NCI-H1436 treated with DMSO at 0.1 percent for 48 hours (cell line): Measurements from ENCODE around the gene TNS4.

Source experiments
- DNase-seq: peaks from one replicate; lab custom pipeline; 2025; lab: John Stamatoyannopoulos, UW

The TNS4 gene

GRCh38 chr17:40456396-40456951 is 44.9 kb downstream of the TNS4 start:
- no peak for DNase-seq

DNA sequence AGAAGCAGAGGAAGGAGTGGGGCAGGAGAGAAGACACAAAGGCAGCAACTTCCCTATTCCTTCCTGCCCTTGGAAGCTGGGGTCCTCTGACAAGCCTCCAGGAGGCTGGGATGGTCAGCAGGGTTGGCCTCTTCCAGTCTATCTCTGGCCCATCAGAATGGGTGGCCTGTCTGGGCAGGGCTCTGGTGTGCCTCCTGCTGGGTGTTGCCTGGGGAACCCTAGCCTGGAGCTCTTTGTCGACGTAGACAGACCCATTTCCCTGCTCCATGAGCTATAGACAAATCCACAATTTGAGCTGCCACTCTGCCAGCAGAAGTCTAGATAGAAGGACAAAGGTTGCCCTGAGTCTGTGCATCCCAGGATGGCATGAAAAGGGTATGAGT is 46.8 kb downstream of the TNS4 start:
- no peak for DNase-seq

DNA sequence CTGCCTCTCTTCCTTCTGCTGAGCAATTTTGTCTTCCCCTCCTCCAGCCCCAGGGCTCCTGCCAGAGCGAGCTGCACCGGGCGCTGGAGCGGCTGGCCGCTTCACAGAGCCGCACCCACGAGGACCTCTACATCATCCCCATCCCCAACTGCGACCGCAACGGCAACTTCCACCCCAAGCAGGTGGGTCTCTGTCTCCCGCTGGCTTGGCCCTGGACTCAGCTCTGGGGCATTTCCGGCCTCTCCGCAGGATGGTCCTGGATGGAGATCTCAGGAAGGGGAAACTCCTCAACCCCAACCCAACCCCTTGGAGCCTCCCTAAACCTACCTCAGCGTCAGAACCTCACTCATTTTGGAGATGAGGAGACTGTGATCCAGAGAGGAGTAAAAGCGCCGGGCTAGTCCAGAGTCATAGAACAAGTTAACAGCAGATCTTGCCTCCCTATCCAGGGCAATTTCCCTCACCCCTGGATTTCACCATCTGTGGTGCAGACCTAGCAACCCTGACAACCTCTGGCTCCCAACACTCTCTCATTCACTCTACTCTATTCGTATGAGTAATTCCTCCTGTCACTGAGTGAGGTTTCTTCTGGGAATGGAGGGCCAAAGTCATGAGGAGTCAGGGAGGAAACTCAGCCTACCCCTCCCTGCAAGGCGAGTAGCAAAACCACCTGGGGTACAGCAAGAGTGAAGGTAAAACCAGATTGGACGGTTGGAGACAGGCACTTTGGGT is 47.4 kb downstream of the TNS4 start:
- DNase-seq, result no peak

GRCh38 chr17:40452921-40453378 is 48.5 kb downstream of the TNS4 start:
- DNase-seq, result no peak

DNA sequence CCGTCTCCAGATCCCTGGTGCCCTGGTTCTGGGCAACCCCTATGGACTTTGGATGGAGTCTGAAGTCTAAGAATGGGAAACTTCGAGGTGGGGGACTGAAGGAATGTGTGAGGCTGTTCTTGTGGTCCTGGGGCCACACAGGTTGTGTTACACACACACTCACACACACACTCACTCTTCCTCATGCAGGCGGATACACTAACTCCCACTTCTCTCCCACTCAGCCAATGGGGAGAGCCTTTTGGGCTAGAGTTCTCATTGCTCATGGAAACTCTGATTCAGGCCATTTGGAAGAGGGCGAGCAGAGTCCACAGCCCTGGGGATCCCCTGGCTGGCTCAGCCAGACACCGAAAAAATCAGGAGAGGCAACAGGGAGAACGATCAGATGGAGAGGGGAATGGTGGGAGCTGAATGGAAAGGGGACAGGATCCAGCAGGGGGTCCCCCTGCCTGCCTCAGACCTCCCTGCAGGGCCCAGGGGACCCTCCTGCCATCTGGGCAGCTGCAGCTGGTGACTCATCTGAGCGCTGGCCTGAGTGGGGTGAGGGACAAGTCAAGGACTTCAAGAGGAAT is 49.1 kb downstream of the TNS4 start:
- DNase-seq, result no peak

- no peak for DNase-seq
These were observed 50.0 kb downstream of the TNS4 start for GRCh38 chr17:40451420-40451819.

GRCh38 chr17:40450175-40450574 is 51.2 kb downstream of the TNS4 start:
- no peak for DNase-seq

- DNase-seq, result no peak
These were observed 52.7 kb downstream of the TNS4 start for GRCh38 chr17:40448639-40449261.

GRCh38 chr17:40448213-40448638 is 53.2 kb downstream of the TNS4 start:
- no peak for DNase-seq

- DNase-seq, result no peak
These were observed 53.6 kb downstream of the TNS4 start for GRCh38 chr17:40447806-40448205.

DNA sequence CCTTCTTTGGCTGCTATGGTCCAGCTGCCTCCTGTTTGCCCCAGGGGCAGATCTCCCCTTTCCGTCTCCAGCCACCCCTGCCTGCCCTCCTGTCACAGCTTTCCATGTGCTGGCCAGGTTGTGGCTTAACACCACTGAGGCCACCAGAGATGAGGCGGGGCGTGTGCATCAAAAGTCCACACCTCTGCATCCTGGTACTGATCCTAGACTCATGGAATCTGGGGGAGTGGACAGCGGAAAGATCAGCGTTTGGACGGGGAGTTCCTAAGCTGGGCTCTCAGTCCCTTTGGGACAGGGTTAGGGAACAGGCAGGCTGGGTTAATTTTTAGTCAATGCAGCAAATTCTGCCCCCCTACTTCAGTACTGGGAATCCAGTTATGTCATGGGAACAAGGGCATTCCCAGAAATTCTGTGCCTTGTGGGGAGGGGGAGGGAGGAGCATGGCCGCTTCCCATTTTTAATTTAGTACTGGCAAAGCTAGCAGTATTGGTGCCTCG is 54.2 kb downstream of the TNS4 start:
- DNase-seq, result no peak

DNA sequence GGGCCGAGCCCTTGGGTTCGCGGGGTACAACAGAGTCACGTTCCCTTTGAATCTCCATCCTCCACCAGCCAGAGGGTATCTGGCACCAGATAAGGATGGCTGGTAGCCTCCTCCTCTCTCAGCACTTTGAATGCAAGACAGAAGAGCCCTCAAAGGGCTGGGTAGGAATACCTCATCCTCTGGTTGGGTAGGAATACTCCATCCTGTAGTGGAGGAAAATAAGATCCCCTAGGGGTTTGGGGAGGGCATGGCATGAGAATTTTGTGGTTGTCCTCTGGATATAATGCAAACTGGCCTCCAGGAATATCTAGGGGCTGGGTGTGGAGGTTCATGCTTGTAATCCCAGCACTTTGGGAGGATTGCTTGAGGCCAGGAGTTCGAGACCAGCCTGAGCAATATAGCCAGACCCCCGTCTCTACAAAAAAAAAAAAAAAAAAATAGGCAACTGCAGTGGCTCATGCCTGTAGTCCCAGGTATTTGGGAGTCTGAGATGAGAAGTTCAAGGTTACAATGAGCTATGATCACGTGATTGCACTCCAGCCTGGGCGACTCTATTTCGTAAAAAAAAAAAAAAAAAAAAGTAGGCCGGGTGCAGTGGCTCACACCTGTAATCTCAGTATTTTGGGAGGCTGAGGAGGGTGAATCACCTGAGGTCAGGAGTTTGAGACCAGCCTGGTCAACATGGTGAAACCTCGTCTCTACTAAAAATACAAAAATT is 55.5 kb downstream of the TNS4 start:
- no peak for DNase-seq

DNA sequence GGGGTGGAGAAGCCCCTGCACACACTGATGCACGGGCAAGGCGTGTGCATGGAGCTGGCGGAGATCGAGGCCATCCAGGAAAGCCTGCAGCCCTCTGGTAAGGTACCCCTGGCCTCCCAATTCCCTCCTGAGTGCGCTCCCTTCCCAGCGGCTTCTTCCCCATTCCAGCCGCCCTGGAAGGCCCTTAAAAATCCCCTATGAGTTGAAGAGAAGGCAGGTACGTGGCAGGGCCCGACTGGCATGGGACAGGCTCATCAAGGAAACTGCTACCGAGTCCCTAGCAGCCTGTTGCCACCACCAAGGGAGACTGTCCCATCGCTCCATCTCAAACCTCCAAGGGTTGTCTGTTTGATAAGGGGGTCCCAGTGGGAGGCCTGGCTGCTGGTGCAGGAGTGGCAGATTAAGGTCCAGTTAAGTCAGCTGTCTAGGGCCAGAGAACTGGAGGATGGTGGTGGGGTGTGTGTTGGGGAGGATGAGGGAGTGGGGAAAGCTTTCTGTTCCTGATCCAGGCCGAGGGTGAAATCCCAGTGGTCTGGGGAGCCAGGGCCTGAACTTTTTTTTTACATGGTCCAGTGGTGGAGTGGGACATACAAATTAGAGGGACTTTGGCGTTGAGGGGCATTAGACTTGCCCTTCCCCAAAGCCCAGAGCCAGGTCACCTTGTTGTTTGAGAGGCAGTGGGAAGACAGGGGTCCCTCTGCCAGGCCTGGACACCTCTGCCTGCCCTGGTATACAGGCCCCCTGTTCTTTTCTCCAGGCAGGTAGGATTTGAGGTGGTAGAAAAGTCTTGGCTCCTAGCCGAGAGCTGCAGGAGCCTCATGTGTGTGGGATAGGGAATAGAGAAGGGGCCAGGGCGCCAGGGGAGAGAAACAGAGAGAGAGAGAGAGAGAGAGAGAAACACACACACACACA is 57.2 kb downstream of the TNS4 start:
- DNase-seq, result no peak

DNA sequence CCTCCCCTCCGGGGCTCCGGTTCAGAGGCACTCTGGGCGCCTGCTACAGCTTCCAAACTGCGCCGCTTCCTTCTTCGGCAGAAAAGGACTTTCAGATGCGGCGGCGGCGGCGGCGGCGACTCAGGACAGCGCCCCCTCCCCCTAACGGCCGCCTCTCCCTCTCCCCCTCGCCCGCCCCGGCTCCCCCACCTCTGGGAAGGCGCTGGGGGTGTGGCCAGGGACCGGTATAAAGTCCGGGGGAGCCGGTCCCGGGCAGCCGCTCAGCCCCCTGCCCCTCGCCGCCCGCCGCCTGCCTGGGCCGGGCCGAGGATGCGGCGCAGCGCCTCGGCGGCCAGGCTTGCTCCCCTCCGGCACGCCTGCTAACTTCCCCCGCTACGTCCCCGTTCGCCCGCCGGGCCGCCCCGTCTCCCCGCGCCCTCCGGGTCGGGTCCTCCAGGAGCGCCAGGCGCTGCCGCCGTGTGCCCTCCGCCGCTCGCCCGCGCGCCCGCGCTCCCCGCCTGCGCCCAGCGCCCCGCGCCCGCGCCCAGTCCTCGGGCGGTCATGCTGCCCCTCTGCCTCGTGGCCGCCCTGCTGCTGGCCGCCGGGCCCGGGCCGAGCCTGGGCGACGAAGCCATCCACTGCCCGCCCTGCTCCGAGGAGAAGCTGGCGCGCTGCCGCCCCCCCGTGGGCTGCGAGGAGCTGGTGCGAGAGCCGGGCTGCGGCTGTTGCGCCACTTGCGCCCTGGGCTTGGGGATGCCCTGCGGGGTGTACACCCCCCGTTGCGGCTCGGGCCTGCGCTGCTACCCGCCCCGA is 58.0 kb downstream of the TNS4 start, which contains the start of gene IGFBP4:
IGFBP4 (plus strand) TSS at position 255 of the 792 bp plus-strand sequence; CDS start at position 541, 286 bp downstream.
- no peak for DNase-seq

DNA sequence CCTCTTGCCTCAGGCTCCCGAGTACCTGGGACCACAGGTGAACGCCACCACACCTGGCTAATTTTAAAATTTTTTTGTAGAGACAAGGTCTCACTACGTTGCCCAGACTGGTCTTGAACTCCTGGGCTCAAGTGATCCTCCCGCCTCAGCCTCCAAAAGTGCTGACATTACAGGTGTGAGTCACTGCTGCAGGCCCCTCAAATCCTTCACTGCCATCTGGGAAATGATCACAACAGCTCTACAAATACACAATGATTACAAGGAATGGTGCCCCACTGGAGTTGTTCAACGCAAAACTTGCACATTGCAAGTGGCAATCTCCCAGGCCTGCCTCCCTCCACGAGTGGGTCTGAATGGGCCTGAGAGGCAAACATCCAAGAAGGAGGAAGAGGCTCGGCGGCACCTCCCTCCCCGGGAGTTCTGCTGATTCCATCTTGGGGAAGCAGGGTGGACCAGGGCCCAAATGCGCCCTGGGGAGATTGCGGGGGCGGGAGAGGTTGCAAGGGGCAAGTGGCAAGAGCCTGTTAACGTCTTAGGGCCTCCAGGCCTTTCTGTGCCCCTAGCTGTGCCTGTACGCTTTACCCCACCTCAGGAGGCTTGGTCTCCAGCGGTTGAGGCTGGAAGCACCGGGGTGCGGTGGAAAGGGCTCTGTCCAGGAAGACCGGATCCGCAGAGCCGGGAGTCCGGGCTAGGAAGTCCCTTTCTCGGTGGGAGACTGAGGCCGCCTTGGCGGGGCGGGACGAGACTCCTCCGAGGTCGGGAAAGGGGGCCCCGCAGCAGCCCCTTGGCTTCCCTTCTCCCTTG is 58.8 kb downstream of the TNS4 start:
- DNase-seq, result no peak

DNA sequence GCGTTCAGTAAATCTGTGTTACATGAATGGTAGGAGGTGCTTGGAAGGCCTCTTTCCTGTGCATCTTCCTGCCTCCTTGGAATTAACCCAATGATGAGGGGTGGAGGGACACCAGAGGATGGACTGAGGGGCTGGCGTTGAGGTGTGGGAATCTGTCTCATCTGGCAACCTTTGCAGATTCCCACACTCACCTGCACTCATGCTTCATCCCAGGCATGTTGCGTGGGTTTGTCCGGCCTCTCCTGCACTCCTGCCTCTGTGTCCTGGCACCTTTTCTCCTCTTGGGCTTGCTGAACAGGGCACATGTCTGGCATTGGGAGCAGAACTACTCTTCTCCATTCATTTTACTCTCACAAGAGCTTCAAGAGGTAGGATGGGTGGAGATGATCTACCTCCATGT is 61.3 kb downstream of the TNS4 start:
- no peak for DNase-seq

GRCh38 chr17:40437095-40437732 is 64.2 kb downstream of the TNS4 start:
- no peak for DNase-seq

DNA sequence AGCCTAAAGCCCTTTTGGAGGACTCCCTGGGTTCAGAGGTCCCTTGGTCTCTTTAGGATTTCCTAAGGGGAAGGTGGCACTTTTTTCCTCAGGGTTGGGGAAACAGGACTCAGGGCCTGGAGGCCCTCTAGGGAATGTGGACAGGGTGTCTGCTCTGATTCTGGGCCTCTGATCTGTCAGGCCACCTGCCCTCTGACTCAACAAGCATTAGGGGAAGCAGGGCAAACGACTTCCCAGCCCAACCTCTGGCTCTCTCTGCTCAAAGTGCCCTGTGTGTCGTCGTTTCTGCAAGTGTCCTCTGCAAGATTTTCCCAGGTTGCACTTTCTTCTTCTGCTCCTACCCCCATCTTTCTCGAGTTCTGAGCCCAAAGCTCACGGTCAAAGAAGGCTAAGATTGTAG is 64.8 kb downstream of the TNS4 start:
- DNase-seq, result no peak
